NCI-H2081 treated with DMSO at 0.1 percent for 48 hours (cell line): Measurements from ENCODE around the gene WDR64.

Experiments used
- DNase-seq: peaks from one replicate; lab custom pipeline; 2025; lab: John Stamatoyannopoulos, UW

The WDR64 gene

DNA sequence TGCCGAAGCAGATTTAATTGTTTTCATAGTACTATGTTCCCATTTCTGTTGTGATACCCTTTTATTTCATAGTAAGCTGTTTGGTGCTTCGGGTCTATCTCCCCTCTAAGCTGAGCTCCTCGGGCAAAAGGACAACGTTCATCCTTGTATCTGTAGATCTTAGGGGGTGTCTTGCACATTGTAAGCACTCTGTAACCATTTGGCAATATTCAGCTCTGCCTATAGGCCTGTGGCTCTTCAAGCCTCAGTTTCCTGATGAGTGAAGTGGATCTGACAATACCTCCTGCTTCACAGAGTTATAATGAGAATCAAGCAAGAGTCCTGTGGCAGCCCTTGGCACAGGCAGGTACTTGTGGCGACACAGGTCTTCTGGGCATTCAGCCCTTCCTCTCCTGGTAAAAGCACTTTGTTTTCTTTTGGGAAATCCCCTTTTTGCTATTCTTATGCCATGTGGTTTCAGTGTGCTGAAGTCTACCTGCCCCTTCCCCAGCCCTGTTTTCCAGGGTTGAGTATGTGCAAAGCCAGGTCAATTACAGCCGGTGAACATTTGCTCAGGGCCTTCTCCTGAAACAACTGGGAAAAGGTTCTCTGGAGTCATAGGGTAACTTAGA, 187.4 kb downstream of the WDR64 start:
- DNase-seq: no peak

DNA sequence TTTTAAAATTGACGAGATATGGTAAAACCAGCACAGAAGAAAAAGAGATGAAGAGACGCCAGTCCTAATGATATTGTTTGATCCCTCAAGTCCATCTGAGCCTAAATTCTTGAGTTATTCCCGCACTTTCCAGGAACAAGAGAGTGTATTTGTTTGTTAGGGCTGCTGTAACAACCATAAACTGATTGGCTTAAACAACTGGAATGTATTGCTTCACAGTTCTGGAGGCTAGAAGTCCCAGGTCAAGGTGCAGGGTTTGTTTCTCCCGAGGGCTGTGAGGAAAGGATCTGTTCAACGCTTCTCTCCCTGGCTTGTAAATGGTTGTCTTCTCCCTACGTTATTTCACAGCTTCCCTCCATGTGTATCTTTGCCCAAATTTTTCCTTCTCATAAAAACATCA, 188.1 kb downstream of the WDR64 start:
- no peak for DNase-seq

DNA sequence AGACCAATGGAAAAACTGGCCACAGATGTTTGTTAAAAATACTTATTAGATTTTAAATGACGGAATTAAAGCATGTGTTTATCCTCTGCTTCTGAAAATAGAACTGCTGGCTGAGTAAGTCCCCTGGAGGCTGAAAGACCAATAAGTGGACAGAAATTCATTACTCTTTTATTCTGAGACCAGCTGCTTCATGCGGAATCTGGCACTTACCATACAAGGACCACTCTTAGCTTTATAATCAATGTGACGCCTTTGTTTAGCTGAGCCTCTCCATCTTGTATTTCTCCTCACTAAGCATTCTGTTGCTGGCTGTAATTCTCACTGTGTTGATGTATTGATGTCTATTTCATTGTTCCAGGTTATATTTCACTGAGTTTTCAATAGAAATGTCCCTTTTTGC, 189.6 kb downstream of the WDR64 start:
- DNase-seq: no peak

DNA sequence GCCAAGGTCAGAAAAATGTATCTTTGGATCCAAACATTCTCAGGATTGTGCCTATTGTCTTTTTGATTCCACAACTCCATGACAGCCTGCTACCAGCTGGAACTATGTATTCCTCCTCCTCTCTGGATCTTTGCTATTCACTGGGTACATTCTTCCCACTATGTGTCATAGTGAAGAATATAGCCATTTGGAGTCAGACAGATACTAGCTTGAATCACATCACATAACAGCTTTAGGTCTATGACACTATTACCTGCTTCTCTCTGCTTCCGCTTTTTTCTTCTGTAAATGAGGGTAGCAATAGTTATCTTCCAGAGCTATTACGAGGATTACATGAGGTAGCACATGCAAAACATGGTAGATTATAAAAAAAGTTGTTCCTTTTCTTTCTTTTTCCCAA, 190.5 kb downstream of the WDR64 start:
- DNase-seq: no peak

DNA sequence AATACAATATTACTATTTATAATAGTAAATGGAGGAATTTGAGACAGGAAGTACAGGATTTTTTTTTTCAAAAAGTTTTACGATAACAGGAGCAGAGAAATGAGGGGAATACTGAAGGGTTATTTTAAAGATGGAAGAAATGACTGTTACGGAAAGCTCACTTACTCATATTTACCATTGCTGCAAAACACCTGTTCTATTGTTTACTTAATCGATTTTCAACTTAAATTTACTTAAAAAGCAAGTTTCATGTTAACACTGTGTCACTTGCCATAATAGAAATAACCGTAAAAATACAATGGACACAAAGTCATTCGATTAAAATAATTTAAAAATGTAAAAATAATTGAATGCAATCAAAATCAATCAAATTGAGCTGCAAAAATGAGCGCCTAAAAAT, 192.5 kb downstream of the WDR64 start:
- no peak for DNase-seq

DNA sequence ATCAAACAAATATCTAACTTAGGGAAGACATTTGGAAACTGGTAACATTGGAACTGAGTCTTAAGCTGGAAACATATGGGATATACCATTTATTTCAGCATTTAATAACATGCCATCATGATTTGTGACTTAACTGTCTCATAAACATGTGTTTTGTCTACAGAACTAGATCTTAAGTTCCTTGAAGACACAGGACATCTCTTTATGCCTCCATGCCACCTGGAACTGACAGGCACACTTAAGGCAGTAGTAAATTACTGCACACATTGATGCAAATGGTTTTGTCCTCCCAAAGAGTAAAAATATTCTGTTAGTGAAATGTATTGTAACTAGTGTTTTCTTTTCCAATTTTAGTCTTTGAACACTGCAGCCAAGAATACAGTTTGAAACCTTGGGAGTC, 194.3 kb downstream of the WDR64 start:
- DNase-seq: no peak

DNA sequence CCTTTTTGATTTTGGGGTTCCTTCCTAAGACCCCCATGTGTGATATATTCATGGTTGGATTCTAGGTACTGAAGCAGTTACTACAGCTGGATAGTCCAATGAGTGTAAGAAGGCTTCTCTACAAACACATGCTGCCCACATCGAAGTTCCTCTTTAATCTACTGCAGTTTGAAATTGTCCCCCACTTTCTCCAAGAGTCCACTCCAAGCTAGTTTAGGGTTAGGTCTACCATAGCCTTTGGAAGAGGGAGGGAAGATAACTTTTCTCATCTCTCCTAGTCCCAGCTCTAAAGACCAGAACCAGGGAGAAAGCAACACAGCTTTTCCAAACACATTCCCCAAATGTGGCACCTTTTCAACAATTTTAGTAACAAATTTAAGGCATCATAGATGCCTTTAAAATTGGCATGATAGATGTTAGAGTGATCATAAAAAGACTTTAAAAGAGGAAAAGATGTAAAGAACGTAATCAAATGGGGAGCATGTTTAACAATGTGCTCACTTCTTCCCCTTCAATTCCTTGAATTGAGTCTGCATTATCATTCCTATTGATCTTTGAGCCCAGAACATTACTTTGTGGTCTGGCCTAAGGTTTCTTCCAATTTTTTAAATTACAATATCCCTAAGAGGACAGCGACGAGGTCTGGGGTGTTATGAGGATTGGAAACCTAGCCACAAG, 194.9 kb downstream of the WDR64 start:
- DNase-seq: no peak

DNA sequence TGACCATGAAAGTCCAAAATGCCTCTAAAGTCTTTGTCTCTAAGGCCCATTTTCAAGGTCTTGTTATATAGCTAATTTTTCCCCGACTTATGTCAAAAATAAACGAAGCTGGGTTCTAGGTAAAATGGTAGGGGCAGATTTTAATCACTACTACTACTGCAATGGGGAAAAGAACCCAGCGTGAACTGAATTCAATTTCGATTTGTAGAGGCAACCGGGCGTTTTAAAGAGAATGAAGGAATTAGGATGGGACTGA, 195.4 kb downstream of the WDR64 start:
- no peak for DNase-seq

DNA sequence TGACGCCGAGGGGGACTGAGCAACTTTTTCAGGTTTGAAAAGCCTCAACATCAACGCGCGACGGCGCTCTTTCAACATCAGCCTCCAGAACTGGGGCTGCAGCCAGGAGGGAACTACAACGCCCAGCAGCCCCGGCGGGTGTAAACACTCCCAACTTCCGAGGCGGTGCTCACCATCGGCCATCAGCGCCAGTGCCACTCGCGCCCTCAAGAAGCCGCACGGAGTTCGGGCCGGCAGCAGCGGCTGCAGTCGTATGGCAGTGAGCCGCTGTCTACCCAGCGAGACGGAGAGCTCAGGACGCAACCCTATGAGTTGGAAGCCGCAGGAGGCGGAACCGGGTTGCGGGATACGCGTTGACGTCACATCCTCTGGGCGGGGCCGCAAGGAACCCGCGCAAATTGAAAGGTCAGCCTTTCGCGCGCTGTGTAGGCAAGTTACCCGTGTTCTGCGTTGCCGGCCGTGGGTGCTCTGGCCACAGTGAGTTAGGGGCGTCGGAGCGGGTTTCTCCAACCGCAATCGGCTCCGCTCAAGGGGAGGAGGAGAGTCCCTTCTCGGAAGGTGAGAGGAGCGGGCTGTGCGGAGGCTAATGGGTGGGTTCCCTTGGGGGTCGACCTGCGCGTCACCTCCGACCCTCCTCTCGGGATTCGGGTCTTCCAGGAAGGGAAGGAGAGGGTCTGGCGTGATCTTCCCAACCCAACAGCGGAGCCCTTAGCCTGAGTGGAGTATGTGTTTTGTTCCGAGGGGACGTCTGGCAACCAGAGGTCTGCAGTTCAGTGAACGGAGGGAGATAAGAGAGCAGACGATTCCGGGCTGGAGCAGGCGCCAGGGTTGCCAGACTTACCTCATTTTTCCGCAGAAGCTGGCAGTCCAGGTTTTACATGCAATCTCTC, 196.0 kb downstream of the WDR64 start, which contains the start of gene EXO1:
Gene EXO1, plus strand, starts transcription at position 409 of the 890 bp plus-strand sequence. CDS start 2,222 bp downstream, outside the sequence.
- DNase-seq: peak; percentile 93

DNA sequence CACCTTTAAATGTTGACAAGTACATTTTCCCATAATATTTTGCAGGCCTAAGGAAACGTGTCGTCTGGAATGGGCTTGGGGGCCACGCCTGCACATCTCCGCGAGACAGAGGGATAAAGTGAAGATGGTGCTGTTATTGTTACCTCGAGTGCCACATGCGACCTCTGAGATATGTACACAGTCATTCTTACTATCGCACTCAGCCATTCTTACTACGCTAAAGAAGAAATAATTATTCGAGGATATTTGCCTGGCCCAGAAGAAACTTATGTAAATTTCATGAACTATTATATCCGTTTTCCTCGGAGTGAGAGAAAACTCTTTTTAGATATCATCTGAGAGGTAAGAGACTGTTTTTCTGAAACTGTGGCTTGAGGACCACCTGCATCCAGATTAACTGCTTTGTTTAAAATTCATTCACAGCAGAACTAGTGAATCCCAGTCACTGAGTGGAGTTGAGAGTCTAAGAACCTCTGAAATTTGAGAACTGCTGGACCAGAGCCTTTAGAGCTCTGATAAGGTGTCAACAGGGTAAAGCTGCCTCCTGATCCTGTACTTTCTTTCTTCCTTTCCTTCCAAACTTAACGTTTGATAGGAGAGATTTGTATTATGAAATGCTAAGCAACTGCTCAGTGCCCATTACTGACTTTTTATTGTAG, 196.7 kb downstream of the WDR64 start:
- no peak for DNase-seq

DNA sequence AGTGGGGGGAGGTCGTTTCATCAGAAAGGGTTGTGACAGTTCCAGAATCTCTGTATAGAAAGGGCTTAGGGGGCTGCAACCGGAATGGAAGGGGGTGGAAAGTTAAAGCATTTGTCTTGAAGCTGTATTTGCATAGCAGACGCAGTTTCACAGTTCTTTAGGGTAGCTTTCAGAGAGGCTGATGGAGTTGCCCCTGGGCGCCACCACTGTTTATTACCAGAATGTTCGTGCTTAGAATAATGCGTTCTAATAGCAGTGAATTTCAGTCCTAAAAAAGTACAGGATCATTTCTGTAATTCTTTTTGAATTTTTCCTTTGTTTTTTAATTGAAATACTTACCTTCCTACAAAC, 197.2 kb downstream of the WDR64 start:
- DNase-seq: no peak
